ENCODE measurements around the gene GAREM2.

The GAREM2 gene

DNA sequence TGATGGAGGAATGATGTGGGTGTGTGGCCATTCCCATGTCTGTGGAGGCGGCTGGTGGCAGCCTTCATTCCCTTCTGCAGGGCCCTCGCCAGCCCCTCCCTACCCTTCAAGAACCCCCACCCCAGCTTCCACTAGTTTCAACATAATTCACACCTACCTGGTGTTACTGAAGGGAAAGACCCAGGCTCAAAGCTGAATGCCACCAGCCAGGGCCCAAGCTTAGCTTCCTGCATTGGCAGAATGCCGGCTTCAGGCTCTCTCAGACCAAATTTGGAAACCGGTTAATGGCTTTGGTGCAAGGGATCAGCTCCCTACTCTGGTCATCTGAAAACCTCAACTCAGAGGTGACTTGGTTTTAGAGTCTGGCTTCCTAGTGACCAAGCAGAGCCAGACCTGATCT is 16.9 kb downstream of the GAREM2 start:
- DNase-seq, result no peak

DNA sequence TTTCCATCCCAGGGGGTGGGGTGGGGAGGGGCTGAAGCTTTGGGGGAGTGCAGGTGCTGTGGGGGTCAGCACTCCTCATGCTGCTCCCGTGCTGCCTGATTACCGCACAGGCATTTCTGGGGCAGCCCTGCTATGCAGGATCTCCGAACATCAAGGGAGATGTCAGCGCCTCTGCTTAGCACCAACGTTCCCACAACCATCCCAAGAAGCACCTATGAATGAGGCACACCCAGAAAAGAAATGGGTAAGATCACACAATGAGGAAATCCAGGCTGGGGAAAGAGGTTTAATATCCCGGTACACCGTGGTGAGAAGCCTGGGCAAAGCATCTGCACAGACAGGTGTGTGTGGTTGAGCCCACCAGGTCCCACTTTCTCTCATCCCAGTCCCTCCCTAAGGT is 17.5 kb downstream of the GAREM2 start:
- DNase-seq, result no peak

DNA sequence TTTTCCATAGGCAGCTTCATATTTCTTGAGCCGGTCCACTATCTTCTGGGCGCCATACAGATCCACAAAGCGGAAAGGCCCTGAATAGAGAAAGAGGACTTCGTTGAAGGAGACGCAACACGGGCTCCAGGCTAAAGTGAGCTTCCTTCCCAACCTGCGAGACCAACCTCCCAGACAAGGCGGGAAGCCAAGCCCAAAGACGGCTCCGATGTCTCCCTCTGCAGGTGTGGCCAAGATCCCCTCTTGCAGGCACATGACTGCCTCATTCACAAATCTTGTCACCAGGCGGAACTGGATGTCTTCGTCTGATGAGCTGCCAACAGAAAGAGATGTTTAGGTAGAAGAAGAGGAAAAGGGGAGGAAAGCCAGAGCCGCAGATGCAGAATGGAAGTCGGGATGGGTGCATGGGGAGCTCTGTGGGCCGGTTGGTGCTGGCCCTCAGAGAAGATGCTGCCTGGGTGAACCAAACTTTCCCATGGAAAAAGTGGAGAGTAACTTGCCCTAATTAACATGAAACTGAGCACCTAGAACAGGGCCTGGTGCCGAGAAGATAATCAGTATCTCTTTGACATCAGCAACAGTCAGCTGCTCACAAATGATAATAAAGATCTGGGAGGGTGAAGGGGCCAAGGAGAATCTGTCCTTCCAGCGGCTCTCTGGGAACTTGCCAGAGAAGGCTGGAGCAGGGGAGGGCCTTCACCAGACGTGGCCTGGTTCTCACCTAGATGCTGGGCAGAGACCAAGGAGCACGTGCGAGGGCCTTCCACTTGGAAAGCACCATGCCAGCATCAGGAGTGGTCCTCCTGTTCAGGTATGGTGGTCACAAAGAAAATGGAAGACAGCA is 18.6 kb downstream of the GAREM2 start:
- DNase-seq, result no peak

DNA sequence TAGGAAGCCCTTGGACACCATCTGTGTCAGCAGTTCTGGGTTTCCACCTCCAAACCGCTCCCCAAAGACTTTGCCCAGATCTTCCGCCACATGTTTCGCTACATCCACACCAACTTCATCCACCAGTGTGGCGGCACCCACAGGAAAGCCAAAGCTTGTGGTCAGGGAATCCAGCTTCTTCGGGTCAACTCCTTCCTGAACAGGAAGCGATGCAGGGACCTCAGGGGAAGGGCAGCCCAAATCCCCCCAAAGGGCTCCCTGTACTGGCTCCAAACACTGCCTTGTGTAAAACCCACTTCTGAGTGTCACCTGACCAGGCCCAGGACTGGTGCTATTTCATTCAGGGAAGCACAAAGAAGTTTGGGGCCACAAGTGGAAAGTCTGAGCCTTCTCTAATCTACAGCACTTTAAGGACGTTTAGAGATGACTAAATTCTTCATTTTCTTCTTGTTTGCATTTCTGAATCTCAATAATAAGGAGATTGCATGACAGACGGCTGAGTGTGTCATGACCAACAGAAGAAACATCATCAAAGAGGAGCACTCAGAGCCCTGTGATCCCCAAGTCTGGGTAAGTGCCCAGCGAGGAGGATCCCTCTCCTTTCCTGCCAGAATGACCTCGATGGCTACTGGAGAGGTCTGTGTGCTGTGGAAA is 20.8 kb downstream of the GAREM2 start:
- DNase-seq, result no peak

DNA sequence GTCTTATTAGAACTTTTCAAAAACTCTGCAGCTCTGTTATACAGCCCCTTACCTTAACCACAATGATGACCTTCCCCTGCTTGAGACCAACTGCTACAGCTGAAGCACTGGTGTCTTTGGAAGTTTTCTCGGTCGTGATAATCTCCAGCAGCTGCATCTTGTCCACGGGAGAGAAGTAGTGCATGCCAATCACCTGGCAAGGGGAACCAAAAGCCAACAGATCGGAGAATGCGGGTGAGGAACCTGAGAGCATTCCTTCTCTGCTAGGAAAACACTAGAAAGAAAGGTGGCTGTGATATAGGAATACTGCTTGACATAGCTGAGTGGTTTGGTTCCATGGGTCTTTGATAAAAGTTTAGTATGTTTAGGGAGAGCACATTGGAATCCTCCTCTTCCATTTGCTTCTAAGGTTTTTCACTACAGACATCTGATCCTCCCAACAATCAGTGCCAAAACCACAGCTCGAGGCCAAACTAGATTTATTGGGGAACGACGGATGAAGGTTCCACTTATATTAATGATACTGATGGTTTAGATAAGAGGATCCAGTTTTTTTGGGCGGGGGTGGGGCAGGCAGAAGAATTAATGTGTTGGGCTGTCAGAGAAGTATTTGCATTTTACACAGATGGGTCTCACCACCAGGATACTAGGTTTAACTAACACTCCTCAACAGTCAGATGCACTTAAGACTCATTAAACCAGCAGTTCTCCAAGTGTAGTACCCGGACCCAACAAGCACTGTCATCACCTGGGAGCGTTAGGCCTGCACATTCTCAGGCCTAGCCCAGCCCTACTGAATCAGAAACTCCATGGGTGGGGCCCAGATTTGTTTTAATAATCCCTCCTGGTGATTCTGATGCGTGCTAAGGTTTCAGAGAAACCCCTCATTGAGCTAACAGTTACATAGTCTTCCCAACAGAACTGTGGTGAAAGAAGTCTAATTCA is 22.4 kb downstream of the GAREM2 start:
- DNase-seq, result no peak

DNA sequence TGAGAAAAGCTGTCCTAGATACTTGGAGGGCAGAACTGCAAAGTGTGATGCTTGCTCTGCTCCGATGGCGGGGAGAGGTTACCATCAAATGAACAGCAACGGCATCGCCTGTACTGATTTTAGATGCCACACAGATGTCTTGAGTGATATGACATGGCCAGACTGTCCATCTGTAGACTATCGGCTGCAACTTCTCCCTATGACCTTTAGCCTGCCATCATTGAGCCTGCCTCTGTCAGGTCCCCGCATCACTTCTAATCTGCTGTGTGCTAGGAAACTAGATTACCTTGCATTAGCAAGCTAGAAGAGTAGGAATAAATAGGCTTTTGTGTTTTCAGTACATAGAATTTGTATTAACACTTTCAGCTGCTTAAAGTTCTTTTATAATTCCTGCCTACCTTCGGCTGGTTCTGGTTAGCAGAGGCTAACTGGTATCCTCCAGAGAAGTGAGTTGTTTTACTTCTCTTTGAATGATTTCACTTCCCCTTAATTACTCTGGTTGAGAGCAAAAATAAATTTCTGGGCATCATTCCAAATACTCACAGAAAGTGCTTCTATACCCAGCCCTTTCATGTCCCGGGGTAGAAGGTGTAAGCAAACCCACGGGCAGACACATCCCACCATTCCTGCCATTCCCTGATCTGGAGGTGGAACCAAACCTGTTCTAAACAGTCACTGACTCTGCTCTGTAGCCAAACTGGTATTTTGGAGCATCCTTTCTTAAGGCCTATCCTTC is 24.0 kb downstream of the GAREM2 start:
- no peak for DNase-seq

DNA sequence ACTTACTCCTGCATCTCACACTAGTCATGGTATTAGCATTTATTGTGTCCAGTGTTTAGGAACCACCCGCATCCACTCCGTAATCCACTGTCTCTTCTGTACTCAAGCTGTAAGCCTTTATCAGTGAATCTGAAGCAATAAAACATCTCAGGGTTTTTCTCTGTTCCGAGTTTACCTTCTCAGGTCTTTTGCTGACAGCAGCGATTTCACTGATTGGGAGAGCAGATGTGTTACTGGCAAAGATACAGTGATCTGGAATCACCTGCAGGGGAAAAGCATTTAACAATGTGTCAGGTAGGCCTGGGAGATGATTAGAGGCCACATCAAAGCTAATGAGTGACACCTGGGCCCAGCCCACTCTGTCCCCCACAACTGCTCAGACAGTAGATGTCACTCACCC is 24.6 kb downstream of the GAREM2 start:
- no peak for DNase-seq

DNA sequence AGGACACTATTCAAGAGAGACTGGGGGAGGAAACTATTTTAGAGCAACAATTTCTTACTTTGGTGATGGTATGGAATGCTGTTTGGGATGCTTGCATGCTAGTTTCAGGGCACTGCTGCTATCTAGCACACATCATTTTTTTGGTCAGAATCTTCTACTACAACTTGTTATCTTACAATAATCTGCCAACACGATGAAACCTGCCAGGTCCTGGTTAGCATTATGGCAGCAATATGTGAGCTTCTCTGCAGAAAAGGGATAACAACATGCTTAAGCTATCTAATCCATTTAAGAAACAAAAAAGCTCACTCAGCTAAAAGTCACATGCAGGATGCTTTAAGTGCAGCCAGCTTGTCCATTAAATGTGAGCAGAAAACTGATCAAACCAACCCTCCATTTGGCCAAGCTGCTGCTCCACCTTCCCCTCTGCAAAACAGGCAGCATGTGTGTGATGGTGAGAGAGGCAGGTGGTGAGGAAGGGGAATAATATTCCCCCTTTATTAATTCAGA is 30.1 kb downstream of the GAREM2 start:
- DNase-seq, result no peak

DNA sequence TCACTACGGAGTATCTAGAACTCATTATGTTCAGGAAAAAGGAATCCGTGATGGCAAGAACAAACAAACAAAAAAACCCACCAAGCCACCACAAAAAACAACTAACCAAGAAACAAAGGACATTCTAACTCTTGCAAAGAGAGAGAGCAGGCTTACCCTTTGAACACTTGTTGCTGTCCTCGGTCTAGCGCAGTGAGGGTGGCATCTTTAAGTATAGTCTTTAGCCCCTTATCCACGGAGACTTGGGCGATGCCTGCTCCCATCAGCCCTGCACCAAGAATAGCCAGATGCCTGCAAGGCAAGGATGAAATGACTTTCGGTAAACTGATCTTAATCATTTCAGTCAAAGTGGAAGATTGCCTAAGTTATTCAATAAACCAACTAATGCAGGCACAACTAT is 31.0 kb downstream of the GAREM2 start:
- no peak for DNase-seq

DNA sequence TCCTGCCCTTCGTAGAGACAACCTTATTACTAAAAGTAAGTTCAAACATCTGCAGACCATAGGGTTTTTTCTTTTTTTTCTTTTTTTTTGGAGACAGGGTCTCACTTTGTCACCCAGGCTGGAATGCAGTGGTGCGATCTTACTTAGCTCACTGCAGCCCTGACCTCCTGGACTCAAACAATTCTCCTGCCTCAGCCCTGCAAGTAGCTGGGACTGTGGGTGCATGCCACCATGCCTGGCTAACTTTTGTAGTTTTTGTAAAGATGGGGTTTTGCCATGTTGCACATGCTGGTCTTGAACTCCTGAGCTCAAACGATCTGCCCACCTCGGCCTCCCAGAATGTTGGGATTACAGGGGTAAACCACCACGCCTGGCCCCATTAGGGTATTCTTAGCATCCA is 39.1 kb downstream of the GAREM2 start:
- DNase-seq, result no peak

DNA sequence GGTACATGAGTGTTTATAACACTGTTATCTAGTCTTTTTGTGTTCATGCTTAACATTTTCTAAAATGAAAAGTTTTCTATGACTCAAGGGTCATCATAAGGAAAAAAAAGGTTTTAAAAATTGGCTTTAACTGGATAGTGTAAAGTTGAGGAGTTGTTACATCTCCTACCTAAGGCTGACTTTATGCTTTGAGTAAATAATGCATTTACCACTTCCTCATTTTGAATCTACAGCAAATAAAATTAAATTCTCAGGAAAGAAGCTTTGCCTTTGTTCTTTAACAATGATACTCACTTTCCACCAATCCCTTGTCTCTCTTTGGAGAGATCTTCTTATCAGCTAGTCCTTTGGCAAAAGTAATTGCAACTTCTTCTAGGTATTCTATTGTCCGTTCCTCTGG is 41.9 kb downstream of the GAREM2 start:
- no peak for DNase-seq

DNA sequence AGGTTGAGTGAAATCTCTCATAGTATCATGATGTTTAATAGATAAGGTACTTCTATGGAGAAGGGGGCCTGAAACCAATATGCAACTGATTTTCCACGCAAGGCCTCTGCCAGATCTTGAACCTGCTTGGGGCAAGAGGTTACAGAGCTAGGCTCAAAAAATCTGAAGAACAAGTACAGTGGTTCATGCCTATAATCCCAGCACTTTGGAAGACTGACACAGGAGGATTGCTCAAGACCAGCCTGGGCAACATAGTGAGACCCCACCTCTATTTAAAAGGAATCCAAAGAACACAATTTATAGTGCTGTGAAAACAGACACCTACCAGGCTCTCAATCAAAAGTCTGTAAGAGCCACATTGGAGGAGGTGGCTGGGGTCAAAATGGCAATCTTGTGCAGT is 42.9 kb downstream of the GAREM2 start:
- DNase-seq, result no peak

DNA sequence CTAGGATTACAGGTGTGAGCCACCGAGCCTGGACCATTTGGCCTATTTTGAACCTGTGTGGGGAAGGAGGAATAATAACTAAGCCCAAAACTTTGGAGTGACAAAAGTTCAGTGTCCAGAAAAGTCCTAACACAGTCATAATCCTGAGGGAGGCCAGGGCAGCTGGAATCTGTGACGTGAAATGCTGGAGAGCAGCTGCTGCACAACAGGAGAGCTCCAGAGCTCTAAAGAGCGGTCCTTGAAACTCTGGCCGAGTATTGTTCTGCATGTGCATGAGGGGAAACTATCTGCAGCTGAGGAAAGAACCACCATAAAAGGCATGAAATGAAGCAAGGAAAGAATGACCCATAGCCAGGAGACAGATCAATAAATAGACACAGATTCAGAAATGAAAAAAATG is 43.7 kb downstream of the GAREM2 start:
- DNase-seq, result no peak

DNA sequence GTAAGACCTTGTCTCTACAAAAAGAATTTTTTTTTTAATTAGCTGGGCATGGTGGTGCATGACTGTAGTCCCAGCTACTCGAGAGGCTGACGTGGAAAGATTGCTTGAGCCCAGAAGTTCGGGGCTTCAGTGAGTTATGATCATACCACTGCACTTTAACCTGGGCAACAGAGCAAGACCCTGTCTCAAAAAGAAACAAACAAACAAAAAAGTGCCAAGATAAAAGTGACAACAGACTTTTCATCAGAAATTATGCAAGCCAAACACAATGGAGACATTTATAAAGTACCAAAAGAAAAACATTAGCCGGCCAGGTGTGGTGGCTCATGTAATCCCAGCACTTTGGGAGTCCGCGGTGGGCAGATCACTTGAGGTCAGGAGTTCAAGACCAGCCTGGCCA is 44.8 kb downstream of the GAREM2 start:
- DNase-seq, result no peak

DNA sequence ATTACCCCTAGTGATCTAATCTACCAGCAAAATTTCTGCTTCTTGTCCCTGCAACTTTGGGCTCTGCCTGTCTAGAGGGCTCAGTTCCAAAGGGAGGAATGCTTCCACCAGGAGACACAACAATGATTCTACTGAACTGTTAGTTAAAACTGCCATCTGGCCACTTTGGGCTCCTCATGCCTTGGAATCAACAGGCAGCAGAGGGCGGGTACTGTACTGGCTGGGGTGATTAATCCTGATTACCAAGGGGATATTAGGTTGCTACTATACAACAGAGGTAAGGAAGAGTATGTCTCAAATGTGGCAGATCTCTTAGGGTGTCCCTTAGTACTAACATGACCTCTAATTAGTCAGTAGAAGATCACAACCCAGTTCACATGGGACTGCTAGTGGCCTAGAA is 50.1 kb downstream of the GAREM2 start:
- DNase-seq, result no peak

DNA sequence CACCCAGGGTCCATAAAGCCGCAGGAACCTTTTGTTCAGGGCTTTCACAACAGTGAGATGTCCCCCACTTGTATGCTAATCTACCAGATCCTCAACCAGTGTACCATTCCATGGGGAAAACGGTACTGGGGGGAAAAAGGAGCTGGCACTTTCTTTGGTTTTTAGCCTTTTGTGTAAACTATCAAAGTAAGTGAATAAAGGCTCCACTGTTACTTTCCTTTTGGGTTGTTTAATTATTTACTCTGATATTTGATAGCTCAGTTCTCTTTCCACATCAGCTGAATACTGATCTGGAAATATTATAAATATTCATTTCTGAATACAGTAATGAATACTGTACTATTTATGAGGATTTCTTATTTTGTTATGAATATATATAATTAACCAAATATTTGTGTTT is 51.2 kb downstream of the GAREM2 start:
- DNase-seq, result no peak

DNA sequence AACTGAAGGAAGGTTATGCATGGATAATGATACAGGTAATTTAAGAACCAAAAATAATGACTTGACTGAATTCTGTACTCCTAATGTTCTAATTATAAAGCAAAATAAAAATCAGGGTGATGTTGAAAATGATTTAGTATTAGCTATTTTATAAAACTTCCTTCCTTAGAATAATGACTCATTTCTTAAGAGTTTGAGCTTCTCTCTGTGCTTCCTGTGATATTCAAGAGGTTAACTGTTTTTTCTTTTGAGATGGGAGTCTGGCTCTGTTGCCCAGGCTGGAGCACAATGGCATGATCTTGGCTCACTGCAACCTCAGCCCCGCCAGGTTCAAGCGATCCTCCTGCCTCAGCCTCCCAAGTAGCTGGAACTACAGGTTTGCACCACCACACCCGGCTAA is 56.7 kb downstream of the GAREM2 start:
- DNase-seq, result no peak

DNA sequence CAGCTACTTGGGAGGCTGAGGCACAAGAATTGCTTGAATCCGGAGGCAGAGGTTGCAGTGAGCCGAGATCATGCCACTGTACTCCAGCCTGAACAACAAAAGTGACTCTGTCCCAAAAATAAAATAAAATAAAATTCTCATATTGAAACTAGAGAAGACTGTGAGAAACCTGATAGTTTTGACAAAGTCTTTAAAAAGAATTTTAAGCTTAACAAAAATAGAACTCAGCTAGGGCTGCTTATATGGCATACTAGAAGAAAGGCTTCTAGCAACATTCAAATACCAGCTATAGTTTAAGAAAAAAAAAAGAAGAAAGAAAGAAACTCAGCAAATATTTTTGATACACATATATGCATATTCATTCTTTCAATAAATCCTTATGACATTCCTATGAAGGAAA is 57.9 kb downstream of the GAREM2 start:
- DNase-seq, result no peak

DNA sequence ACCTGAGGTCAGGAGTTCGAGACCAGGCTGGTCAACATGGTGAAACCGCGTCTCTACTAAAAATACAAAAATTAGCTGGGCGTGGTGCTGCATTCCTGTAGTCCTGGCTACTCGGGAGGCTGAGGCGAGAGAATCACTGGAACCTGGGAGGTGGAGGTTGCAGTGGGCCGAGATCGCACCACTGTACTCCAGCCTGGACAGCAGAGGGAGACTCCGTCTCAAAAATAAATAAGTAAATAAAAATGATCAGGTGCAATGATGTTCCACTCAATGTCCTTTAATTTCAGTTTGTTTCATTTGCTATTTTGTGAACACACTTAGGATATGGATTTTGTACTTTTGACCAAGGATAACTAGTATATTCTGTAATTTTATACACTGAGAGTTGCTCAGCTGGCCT is 62.2 kb downstream of the GAREM2 start:
- DNase-seq, result no peak

DNA sequence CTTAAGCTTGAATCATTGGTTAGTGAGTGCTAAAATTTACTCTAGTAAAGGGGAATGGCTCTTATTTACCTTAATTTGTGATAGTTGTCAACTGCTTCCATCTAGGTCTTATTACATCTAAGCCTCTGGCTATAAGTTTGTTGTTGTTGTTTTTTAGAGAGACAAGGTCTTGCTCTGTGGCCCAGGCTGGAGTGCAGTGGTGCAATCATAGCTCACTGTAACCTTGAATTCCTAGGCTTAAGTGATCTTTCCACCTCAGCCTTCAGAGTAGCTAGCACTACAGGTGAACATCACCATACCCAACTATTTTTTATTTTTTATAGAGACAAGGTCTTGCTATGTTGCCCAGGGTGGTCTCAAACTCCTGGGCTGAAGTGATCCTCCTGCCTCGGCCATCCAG is 65.0 kb downstream of the GAREM2 start:
- no peak for DNase-seq

DNA sequence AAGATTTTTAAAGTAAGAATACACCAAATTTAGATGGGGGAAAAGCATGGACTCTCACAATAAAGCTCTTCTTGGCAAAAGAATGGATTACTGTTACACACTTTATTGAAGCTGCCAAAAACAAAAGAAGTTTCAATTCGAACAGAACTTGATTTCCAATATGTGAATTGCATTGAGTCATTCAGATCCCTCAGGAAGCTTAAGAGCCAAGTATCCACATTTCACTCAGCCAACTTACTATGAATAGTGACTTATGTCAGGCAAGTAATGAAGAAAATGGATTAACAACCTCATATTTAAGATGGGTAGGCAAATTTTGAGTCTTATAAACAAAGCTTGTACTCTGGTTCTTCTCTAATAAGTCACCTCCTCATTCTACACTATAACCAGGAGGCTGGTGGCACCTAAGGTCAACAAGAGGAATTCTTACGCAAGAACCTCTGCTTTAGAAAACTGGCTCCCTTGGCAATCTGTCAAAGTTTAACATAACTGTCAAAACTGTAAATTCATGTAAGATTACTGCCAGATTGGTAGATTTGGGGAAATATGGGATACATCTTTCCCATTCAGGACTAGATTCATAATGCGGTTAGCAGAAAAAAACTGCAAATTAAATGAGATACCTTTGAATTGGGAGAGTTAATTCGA is 65.5 kb downstream of the GAREM2 start:
- no peak for DNase-seq

Data from stimulated activated CD4-positive, alpha-beta T cell treated with anti-CD3 and anti-CD28 coated beads, Interleukin-2, amount 100 ng/mL, for 48 hours (primary cell).